SK-N-SH treated with all-trans-retinoic acid at 6 μM for 48 hours (cell line): Measurements from ENCODE around the gene USH2A.

Experiments
- ATAC-seq: fragments of 200-7000 bp; cut with Tn5 transposase; 3 replicates; pipeline ENCODE4 v1.9.1; 2020; ENCODE audit warnings: mild to moderate bottlenecking, moderate library complexity
- ARNTL ChIP-seq: fragments of 450-650 bp; formaldehyde crosslinking; IDR thresholded peaks from 2 replicates; pipeline ENCODE4 v1.5.0; 2020; ENCODE audit warnings: low read depth, mild to moderate bottlenecking, moderate library complexity, borderline replicate concordance
- BACH2 ChIP-seq: fragments of 250-450 bp; sonication (Bioruptor Pico); IDR thresholded peaks from 2 replicates; pipeline ENCODE4 v1.9.0; 2021; ENCODE audit warnings: mild to moderate bottlenecking, borderline replicate concordance
- CSDC2 ChIP-seq: fragments of 250-450 bp; sonication (Bioruptor Pico); IDR thresholded peaks from 2 replicates; pipeline ENCODE4 v1.5.0; 2020; ENCODE audit warnings: mild to moderate bottlenecking, moderate library complexity
- CSRNP3 ChIP-seq: fragments of 250-450 bp; sonication (Bioruptor Pico); IDR thresholded peaks from 2 replicates; pipeline ENCODE4 v1.5.1; 2021; ENCODE audit warnings: mild to moderate bottlenecking, moderate library complexity
- ESRRG ChIP-seq: fragments of 250-450 bp; sonication (Bioruptor Pico); IDR thresholded peaks from 2 replicates; pipeline ENCODE4 v1.6.1; 2021; ENCODE audit warnings: mild to moderate bottlenecking
- GLIS3 ChIP-seq: fragments of 250-450 bp; sonication (Bioruptor Pico); IDR thresholded peaks from 2 replicates; pipeline ENCODE4 v1.5.0; 2020; ENCODE audit warnings: mild to moderate bottlenecking, moderate library complexity
- ISL1 ChIP-seq: fragments of 250-450 bp; sonication (Bioruptor Pico); IDR thresholded peaks from 2 replicates; pipeline ENCODE4 v2.1.2; 2022; ENCODE audit warnings: mild to moderate bottlenecking, moderate library complexity
- OSR1 ChIP-seq: fragments of 250-450 bp; sonication (Bioruptor Pico); IDR thresholded peaks from 2 replicates; pipeline ENCODE4 v1.8.0; 2022; ENCODE audit warnings: moderate library complexity, mild to moderate bottlenecking, inconsistent platforms
- POU6F1 ChIP-seq: fragments of 250-450 bp; sonication (Bioruptor Pico); IDR thresholded peaks from 2 replicates; pipeline ENCODE4 v1.8.0; 2021; ENCODE audit warnings: low read depth, mild to moderate bottlenecking, moderate library complexity, borderline replicate concordance
- PPARA ChIP-seq: fragments of 250-450 bp; sonication (Bioruptor Pico); IDR thresholded peaks from 2 replicates; pipeline ENCODE4 v1.5.0; 2020; ENCODE audit warnings: mild to moderate bottlenecking, borderline replicate concordance
- RARB ChIP-seq: fragments of 250-450 bp; sonication (Bioruptor Pico); IDR thresholded peaks from 2 replicates; pipeline ENCODE4 v1.8.0; 2021; ENCODE audit warnings: mild to moderate bottlenecking, moderate library complexity
- SNAI2 ChIP-seq: fragments of 250-450 bp; sonication (Bioruptor Pico); IDR thresholded peaks from 2 replicates; pipeline ENCODE4 v1.5.0; 2020; ENCODE audit warnings: mild to moderate bottlenecking, moderate library complexity
- TCF4 ChIP-seq: fragments of 250-450 bp; sonication (Bioruptor Pico); IDR thresholded peaks from 2 replicates; pipeline ENCODE4 v1.8.0; 2021; ENCODE audit warnings: mild to moderate bottlenecking, moderate library complexity, borderline replicate concordance
- TOX ChIP-seq: fragments of 250-450 bp; sonication (Bioruptor Pico); IDR thresholded peaks from 2 replicates; pipeline ENCODE4 v1.8.0; 2021; ENCODE audit warnings: mild to moderate bottlenecking, moderate library complexity, borderline replicate concordance
- ZC3H10 ChIP-seq: fragments of 250-450 bp; sonication (Bioruptor Pico); IDR thresholded peaks from 2 replicates; pipeline ENCODE4 v1.5.1; 2021; ENCODE audit warnings: mild to moderate bottlenecking, moderate library complexity
- ZFP3 ChIP-seq: fragments of 250-450 bp; sonication (Bioruptor Pico); IDR thresholded peaks from 2 replicates; pipeline ENCODE4 v1.5.0; 2020; ENCODE audit warnings: mild to moderate bottlenecking, moderate library complexity
- ZFP30 ChIP-seq: fragments of 450-650 bp; formaldehyde crosslinking; IDR thresholded peaks from 2 replicates; pipeline ENCODE4 v1.5.0; 2022; ENCODE audit warnings: mild to moderate bottlenecking, moderate library complexity
- ZNF565 ChIP-seq: fragments of 450-650 bp; formaldehyde crosslinking; conservative IDR thresholded peaks from 2 replicates; pipeline ENCODE4 v1.5.0; 2020; ENCODE audit warnings: low read depth, mild to moderate bottlenecking, moderate library complexity
- ZNF70 ChIP-seq: fragments of 450-650 bp; formaldehyde crosslinking; IDR thresholded peaks from 2 replicates; pipeline ENCODE4 v1.5.0; 2020; ENCODE audit warnings: mild to moderate bottlenecking, moderate library complexity
- ZNF8 ChIP-seq: fragments of 450-650 bp; formaldehyde crosslinking; IDR thresholded peaks from 2 replicates; pipeline ENCODE4 v1.5.0; 2020; ENCODE audit warnings: mild to moderate bottlenecking, moderate library complexity
- TF ChIP-seq, protein P1 (sequence below): fragments of 250-450 bp; sonication (Bioruptor Pico); IDR thresholded peaks from 2 replicates; pipeline ENCODE4 v1.5.1; 2020; ENCODE audit warnings: low read depth, mild to moderate bottlenecking, moderate library complexity
- TF ChIP-seq, protein P2 (sequence below): fragments of 250-450 bp; sonication (Bioruptor Pico); IDR thresholded peaks from 2 replicates; pipeline ENCODE4 v1.5.0; 2020; ENCODE audit warnings: mild to moderate bottlenecking, moderate library complexity
- TF ChIP-seq, protein P3 (sequence below): fragments of 250-450 bp; sonication (Bioruptor Pico); IDR thresholded peaks from 2 replicates; pipeline ENCODE4 v1.8.0; 2020; ENCODE audit warnings: mild to moderate bottlenecking, moderate library complexity, borderline replicate concordance

Gene USH2A

DNA sequence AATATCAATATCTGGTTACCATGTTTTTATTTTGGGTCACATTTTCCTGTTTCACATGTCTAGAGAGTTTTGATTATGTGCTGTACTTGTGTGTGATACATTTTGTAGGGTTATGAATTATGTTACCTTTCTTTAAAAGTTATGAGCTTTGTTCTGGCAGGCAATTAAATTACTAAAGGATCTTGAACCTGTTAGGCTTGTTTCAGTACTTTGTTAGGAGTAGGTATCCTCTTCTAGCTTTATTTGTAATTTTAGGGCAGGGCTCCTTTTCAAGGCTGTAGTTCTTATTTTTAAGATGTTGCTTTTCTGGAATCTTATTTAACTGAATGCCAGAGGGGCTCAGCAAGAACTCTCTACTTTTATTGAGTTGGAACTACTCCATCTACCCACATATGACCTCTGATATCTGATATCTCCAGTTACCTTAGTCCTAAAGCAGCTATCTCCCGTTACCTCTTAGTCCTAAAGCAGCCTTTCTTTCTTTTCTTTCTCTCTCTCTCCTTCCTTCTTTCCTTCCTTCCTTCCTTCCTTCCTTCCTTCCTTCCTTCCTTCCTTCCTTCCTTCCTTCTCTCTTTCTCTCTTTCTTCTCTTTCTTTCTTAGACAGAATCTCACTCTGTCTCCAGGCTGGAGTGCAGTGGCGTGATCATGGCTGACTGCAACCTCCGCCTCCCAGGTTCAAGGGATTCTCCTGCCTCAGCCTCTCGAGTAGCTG is 832.3 kb downstream of the USH2A start:
- no peak for ATAC-seq
- no peak for TF ChIP-seq ZNF70
- TF ChIP-seq RARB, result no peak
- TF ChIP-seq ZFP3, result no peak
- TF ChIP-seq BACH2, result no peak
- TF ChIP-seq GLIS3 (CRISPR knock-in tag), result no peak
- TF ChIP-seq ZC3H10 (CRISPR knock-in tag), result no peak
- TF ChIP-seq SNAI2 (CRISPR knock-in tag), result no peak
- no peak for TF ChIP-seq CSDC2
- TF ChIP-seq OSR1, result no peak
- TF ChIP-seq ZNF565 (CRISPR knock-in tag), result no peak
- no peak for TF ChIP-seq ESRRG (CRISPR knock-in tag)
- TF ChIP-seq, protein P1, sequence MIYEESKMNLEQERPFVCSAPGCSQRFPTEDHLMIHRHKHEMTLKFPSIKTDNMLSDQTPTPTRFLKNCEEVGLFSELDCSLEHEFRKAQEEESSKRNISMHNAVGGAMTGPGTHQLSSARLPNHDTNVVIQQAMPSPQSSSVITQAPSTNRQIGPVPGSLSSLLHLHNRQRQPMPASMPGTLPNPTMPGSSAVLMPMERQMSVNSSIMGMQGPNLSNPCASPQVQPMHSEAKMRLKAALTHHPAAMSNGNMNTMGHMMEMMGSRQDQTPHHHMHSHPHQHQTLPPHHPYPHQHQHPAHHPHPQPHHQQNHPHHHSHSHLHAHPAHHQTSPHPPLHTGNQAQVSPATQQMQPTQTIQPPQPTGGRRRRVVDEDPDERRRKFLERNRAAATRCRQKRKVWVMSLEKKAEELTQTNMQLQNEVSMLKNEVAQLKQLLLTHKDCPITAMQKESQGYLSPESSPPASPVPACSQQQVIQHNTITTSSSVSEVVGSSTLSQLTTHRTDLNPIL, result no peak
- no peak for TF ChIP-seq CSRNP3 (CRISPR knock-in tag)

DNA sequence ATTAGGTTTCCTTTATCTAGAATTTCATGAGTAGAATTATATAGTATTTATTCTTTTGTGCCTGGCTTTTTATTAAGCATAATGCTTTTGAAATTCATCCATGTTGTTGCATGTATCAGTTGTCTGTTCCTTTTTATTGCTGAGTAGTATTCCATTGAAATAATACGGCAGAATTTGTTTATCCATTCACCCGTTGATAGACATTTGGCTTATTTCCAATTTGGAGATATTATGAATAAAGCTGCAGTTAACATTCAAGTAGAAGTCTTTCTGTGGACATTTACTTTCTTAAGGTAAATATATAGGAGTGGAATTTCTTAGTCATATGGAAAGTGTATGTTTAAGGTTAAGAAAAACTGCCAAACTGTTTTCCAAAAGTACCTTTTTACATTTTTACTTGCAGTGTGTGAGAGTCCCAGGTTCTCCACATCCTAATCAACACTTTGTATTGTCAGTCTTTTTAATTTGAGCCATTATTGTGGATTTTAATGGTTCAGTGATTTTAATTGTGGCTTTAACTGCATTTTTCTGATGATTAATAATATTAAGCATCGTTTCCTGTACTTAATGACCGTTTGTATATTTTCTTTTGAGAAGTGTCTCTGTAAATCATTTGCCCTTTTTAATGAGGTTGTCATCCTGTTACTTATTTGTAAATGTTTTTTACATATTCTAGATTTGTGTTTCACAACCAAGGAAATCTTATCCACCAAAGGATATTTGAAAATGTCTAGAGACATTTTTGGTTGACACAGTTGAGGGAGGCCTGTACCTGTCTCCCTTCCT is 833.4 kb downstream of the USH2A start:
- no peak for ATAC-seq
- TF ChIP-seq ESRRG (CRISPR knock-in tag), result no peak
- TF ChIP-seq PPARA, result no peak
- TF ChIP-seq OSR1, result no peak
- TF ChIP-seq POU6F1 (CRISPR knock-in tag), result no peak
- TF ChIP-seq BACH2, result no peak

DNA sequence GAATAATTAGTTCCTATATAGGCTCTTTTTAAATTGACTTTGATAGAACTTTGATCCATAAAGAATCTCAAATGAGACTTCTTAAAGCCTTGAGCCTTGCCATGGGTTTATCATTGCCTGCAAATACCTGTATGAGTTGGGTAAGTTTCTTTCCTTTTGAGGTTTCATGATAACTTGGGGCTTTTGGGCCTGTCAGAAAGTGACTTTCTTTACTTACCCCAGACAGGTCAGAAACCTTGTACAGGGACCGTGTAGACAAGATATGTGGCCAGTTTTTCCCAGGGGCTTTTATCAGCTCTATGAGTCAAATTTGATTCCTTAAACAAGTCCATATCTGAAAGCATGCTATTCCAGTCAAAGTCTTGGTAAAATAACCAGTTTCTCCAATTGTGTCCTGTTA is 838.9 kb downstream of the USH2A start:
- no peak for ATAC-seq
- TF ChIP-seq ARNTL (CRISPR knock-in tag) (no peak), ZFP3 (no peak), ZC3H10 (CRISPR knock-in tag) (no peak), ZNF70 (no peak), ZNF565 (CRISPR knock-in tag) (no peak), POU6F1 (CRISPR knock-in tag) (no peak), ESRRG (CRISPR knock-in tag) (no peak), TOX (no peak)

- TF ChIP-seq CSDC2 (no peak), RARB (no peak), ISL1 (CRISPR knock-in tag) (no peak), ZFP3 (no peak), ZNF70 (no peak), OSR1 (no peak), GLIS3 (CRISPR knock-in tag) (no peak), ZNF565 (CRISPR knock-in tag) (no peak), ZNF8 (CRISPR knock-in tag) (no peak)
- ATAC-seq, result no peak
Observed at GRCh38 chr1:215583185-215583749, 840.0 kb downstream of the USH2A start.

GRCh38 chr1:215581896-215582295 is 841.4 kb downstream of the USH2A start:
- no peak for ATAC-seq
- TF ChIP-seq ZC3H10 (CRISPR knock-in tag) (no peak), ISL1 (CRISPR knock-in tag) (no peak), ZFP30 (CRISPR knock-in tag) (no peak), ZNF70 (no peak), SNAI2 (CRISPR knock-in tag) (no peak), TCF4 (CRISPR knock-in tag) (no peak), TOX (no peak)
- TF ChIP-seq, protein P2, sequence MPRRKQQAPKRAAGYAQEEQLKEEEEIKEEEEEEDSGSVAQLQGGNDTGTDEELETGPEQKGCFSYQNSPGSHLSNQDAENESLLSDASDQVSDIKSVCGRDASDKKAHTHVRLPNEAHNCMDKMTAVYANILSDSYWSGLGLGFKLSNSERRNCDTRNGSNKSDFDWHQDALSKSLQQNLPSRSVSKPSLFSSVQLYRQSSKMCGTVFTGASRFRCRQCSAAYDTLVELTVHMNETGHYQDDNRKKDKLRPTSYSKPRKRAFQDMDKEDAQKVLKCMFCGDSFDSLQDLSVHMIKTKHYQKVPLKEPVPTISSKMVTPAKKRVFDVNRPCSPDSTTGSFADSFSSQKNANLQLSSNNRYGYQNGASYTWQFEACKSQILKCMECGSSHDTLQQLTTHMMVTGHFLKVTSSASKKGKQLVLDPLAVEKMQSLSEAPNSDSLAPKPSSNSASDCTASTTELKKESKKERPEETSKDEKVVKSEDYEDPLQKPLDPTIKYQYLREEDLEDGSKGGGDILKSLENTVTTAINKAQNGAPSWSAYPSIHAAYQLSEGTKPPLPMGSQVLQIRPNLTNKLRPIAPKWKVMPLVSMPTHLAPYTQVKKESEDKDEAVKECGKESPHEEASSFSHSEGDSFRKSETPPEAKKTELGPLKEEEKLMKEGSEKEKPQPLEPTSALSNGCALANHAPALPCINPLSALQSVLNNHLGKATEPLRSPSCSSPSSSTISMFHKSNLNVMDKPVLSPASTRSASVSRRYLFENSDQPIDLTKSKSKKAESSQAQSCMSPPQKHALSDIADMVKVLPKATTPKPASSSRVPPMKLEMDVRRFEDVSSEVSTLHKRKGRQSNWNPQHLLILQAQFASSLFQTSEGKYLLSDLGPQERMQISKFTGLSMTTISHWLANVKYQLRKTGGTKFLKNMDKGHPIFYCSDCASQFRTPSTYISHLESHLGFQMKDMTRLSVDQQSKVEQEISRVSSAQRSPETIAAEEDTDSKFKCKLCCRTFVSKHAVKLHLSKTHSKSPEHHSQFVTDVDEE (CRISPR knock-in tag), result no peak
- TF ChIP-seq, protein P3, sequence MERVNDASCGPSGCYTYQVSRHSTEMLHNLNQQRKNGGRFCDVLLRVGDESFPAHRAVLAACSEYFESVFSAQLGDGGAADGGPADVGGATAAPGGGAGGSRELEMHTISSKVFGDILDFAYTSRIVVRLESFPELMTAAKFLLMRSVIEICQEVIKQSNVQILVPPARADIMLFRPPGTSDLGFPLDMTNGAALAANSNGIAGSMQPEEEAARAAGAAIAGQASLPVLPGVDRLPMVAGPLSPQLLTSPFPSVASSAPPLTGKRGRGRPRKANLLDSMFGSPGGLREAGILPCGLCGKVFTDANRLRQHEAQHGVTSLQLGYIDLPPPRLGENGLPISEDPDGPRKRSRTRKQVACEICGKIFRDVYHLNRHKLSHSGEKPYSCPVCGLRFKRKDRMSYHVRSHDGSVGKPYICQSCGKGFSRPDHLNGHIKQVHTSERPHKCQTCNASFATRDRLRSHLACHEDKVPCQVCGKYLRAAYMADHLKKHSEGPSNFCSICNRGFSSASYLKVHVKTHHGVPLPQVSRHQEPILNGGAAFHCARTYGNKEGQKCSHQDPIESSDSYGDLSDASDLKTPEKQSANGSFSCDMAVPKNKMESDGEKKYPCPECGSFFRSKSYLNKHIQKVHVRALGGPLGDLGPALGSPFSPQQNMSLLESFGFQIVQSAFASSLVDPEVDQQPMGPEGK (CRISPR knock-in tag), result no peak
